Stimulated activated CD4-positive, alpha-beta T cell treated with anti-CD3 and anti-CD28 coated beads, Interleukin-2, amount 100 ng/mL, for 48 hours (primary cell): ENCODE results near the gene GAS6.
"Not testable (repeated sequence)": the region's sequence is repeated elsewhere in the genome, so short reads cannot be mapped to it uniquely, and the experiment has no call there.

Source experiments
- DNase-seq, 2 donors: peaks; one replicate each; pipeline ENCODE4 v3.0.0-alpha.2; 2020

The GAS6 gene

DNA sequence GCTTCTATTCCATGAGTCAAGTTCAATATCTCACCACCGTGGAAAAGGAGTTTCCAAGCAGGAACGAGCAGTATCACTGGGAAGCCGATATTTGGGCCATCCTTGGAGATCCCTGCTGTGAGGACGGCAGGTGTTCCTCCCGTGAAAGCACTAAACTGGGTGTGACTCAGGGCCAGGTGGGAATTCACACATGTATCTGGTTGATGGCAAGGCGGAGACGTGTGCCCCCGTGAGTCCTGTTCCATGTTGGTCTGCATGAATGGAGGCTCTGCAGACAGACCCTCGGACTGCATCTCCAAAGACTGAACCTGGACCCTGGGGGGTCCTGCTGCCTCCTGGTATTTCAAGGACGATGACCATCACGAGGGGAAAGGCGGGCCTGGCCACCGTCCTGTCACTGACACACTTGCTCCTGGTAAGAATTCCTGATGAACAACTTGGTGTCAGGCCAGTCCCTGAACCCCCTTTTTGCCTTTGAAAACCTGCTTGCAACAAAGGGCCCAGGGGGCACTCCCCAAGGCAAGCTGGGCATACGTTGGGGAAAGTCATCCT is 22.8 kb upstream of the GAS6 start:
- no peak for DNase-seq

DNA sequence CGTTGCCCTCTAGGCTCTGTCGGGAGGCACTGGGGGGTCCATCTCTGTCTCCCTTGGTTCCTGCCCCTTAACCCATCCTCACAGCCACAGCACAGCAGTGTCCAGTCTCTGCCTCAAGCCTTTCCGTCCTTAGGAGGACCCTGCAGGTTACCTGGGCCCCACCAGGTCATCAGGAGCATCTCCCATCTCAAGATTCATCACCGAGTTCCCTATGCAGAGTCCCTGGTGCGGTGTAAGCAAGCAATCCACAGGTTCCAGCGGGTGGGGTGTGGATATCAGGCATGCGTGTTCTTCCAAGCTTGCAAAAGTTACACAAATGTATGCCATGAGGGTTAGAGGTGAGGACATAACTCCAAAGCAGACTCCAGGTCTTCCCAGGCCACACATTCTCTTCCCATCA is 20.9 kb upstream of the GAS6 start:
- DNase-seq: no peak

DNA sequence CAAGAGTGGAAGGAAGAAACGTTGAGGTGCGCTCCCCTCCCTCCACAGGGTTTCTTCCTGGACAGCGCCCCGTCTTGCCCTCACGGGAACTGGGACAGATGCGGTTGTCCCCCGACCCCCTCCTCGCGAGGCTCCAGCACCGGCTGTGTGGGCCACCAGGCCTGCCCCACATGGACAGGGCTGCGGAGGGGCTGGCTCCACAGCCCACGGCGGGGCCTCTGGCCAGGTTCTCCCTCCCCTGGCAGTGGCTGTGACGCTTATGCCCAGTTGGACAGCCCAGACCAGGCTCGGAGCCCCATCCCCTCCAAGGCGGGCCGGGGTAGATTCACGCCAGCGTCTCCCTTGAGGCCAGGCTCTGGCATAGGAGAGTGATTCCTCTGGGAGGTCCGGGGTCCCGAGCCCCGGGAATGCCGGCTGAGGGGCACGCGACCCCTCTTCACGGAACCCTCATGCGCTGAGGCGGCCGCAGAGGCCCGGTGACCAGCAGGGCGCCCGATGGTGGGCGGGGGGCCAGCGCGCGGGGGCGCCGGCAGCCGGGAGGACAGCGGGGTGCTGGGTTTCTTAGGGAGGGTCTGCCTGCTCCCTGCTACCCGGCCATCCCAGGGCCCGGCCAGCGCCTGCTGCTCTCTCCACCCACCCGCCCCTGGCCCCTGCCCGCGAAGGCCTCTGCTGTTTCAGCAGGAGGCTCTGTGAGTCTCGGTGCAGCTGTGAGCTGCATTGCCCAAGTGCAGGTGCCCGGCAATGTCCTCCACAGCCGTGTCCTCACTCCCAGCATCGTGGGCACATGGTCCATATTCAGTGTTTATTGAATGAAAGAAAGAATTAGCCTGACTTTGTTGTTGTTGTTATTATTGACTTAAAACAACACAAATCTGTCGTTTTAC is 20.3 kb upstream of the GAS6 start:
- DNase-seq: no peak

- no peak for DNase-seq
Measured at GRCh38 chr13:113883314-113883811, 19.5 kb upstream of the GAS6 start.

DNA sequence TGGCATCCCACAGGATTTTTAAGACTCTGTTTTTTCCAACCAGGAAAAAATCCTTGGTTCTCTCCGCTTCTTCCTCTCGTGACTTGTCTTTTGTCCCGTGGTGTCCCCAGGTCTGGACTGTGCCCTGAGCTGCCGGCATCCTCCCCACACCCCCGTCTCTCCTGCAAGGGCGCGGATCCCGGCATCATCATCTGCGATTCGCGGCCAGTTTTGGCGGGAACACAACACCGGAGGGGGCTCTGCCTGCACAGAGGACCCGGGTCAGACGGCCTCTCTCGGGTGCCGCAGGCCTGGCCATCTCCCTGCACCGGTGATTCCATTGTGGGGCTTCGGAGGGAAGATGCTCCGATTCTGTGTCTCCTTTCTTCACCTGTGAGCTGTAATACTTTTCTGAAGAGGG is 18.8 kb upstream of the GAS6 start:
- DNase-seq: no peak

DNA sequence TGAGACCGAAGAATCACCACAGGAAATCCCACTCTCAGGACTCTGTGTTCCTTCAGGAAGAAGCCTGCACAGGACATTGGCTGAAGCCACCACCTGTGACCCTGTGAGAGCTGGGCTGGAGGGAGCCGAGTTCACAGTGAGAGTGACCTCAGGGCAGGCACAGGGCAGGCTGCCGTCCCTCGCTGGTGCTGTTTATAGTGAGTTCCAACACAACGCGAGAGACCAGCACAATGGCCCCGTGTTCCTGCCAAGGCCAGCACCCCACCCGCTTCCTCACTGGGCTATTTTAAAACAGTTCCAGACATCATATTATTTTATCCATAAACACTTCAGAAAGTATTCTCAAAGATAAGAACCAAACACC is 18.4 kb upstream of the GAS6 start:
- DNase-seq: no peak

DNA sequence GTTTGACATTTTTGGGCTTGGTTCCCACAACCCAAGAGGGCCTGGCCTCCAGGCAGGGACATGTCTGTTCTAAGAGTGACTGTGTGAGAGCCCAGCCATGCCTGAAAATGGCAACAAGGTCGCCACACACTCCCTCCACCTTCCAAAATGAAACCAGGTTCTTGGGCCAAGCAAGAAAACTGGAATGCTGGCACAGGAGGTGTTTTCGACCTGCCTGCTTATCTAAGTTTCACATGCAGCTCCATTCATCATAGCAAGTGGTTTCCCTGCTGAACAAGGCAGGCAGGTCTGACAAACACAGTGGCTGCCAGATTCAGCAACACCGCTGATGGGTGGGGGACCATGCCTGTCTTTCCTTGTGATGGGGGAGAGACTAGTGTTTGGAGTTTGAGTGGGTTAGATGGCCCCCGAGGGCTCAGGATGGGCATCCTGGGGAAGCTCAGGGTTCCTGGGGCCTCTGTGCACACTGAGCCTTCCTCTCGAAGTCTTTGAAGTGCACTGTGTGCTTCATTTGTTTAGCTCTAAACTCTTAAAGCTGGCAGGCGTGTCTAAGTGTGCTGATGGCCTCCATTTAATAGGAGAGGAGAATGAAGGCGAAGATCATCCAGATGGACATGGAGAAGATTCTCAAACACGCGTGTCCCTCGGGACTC is 17.9 kb upstream of the GAS6 start:
- DNase-seq: no peak

- no peak for DNase-seq
Measured at GRCh38 chr13:113880651-113881611, 17.1 kb upstream of the GAS6 start.

GRCh38 chr13:113879494-113880360 is 15.9 kb upstream of the GAS6 start:
- no peak for DNase-seq

DNA sequence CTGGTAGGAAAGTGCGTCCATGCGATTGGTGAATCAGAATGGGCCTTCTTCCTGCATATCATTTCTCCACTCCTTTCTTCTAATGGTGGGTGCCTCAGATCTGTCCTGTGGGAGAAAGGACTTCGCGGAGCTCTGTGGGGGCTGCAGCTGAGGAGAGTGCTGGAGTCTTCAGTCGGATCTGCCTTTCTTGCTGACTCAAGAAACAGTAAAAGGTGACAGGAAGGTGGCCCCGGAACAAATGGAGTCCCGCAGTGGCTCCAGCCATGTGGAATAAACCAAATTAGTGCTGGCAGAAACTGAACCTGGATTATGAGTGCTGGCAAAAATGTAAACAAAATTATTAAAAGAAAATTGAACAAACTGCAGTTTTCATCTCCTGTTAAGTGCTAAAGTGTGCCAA is 15.1 kb upstream of the GAS6 start:
- DNase-seq: no peak

GRCh38 chr13:113877149-113877990 is 13.5 kb upstream of the GAS6 start:
- no peak for DNase-seq

GRCh38 chr13:113876346-113877148 is 12.7 kb upstream of the GAS6 start:
- no peak for DNase-seq

- no peak for DNase-seq
Measured at GRCh38 chr13:113875837-113876281, 12.0 kb upstream of the GAS6 start.

GRCh38 chr13:113875429-113875815 is 11.5 kb upstream of the GAS6 start:
- no peak for DNase-seq

DNA sequence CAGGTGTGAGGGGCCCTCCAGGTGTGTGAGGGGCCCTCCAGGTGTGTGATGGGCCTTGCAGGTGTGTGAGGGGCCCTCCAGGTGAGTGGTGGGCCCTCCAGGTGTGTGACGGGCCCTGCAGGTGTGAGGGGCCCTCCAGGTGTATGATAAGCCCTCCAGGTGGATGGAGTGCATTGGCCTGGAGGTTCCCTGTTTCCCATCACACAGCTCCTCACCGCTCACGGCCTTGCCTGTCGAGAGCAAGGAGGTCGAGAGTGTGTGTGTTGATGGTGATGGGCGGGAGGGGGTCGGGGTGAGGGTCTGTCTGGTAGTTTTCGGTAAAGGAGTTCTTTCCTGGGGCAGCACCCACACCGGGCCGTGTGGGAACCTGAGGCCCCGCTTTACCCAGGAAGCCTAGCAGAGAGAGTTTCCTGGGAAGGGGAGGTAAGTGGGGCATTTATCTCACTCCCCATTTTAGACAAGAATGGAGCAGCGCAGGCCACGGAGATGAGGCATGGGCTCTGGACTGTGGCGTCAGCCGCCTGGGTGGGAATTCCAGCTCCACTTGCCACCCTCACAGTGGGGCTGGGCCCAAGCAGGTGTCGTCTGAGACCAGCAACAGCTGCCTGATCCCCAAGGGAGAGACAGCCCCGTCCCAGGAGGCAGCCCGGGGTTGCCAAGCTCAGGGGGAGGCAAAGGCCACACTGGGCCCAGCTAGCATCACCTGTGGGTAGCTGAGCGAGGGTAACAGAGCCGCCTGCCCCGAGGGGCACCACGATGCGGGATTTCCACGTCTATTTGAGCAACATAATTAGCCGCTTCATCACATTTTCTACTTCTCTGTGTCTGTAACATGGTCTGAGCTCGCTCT is 10.9 kb upstream of the GAS6 start:
- DNase-seq: no peak

DNA sequence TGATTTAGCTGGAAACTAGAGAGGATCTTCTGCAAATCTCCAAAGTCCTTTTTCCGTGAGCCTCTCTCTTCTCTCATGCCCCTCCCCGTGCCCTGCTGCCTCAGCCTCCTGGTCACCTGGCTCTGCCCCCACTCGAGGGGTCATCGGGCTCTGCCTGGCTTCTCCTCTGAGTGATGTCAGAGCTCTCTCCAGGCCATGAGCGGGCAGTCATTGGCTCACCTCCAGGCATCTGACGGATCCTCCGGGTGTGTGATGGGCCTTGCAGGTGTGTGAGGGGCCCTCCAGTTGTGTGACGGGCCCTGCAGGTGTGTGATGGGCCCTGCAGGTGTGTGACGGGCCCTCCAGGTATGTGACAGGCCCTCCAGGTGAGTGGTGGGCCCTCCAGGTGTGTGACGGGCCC is 10.3 kb upstream of the GAS6 start:
- no peak for DNase-seq

GRCh38 chr13:113869263-113869662 is 5.4 kb upstream of the GAS6 start:
- DNase-seq: no peak

- not testable (repeated sequence) for DNase-seq
Measured at GRCh38 chr13:113867913-113868312, 4.0 kb upstream of the GAS6 start.

GRCh38 chr13:113865427-113865826 is 1.6 kb upstream of the GAS6 start:
- no peak for DNase-seq
